NCI-H187 (cell line): ENCODE data around the gene KIAA1217.
A peak's percentile ranks its signal among the peaks of the same experiment; 100 is the strongest.
"Not testable (repeated sequence)": the region's sequence is repeated elsewhere in the genome, so short reads cannot be mapped to it uniquely, and the experiment has no call there.

Source experiments
- DNase-seq, 2 experiments: peaks; one replicate each; lab custom pipeline; 2025; lab: John Stamatoyannopoulos, UW

The KIAA1217 gene

GRCh38 chr10:24288581-24288980, 79.6 kb downstream of the KIAA1217 start:
- DNase-seq = no peak

- DNase-seq = no peak
Measured at GRCh38 chr10:24289235-24289634, 80.3 kb downstream of the KIAA1217 start.

- peak in 1 of 2 experiments; percentile 19 for DNase-seq
Measured at GRCh38 chr10:24292304-24293293, 83.7 kb downstream of the KIAA1217 start.

- DNase-seq = no peak
Measured at GRCh38 chr10:24299578-24300260, 90.8 kb downstream of the KIAA1217 start.

GRCh38 chr10:24303522-24304310, 94.8 kb downstream of the KIAA1217 start:
- no peak for DNase-seq

- no peak for DNase-seq
Measured at GRCh38 chr10:24305551-24306506, 96.9 kb downstream of the KIAA1217 start.

GRCh38 chr10:24306507-24306875, 97.6 kb downstream of the KIAA1217 start:
- no peak for DNase-seq

- DNase-seq = no peak
Measured at GRCh38 chr10:24307116-24307515, 98.2 kb downstream of the KIAA1217 start.

GRCh38 chr10:24307696-24308485, 99.0 kb downstream of the KIAA1217 start:
- no peak for DNase-seq

GRCh38 chr10:24310104-24310503, 101.2 kb downstream of the KIAA1217 start:
- no peak for DNase-seq

- DNase-seq = no peak
Measured at GRCh38 chr10:24311888-24312287, 103.0 kb downstream of the KIAA1217 start.

GRCh38 chr10:24313283-24313682, 104.3 kb downstream of the KIAA1217 start:
- peak in 1 of 2 experiments; percentile 17 for DNase-seq

GRCh38 chr10:24315211-24315610, 106.3 kb downstream of the KIAA1217 start:
- no peak for DNase-seq

- DNase-seq = no peak
Measured at GRCh38 chr10:24318517-24318916, 109.6 kb downstream of the KIAA1217 start.

- no peak for DNase-seq
Measured at GRCh38 chr10:24320373-24320772, 111.4 kb downstream of the KIAA1217 start.

- no peak for DNase-seq
Measured at GRCh38 chr10:24324651-24325050, 115.7 kb downstream of the KIAA1217 start.

GRCh38 chr10:24331457-24331856, 122.5 kb downstream of the KIAA1217 start:
- no peak for DNase-seq

- no peak for DNase-seq
Measured at GRCh38 chr10:24333736-24334135, 124.8 kb downstream of the KIAA1217 start.

GRCh38 chr10:24334279-24334939, 125.5 kb downstream of the KIAA1217 start:
- DNase-seq = no peak

GRCh38 chr10:24337723-24338122, 128.8 kb downstream of the KIAA1217 start:
- DNase-seq = not testable (repeated sequence)
